ENCODE results near the gene SORL1-AS1.

DNA sequence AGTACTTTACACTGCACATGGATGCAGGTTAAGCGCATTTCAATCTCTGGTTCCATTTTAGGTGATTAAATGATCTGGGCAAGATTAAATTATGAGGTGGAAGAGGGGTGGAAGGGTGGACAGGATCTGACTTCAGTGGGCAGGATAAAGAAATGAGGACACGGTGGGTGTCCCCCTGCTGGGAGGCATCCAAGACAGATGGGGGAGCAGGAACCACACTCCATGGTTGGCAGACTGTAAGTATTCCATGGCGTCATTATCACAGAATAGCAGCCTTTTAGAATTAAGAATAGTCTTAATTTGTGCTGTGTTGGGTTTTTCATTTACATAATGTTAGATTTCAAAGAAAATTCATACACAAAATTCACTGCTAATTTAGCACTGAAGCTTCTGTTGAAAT lies 8.2 kb downstream of the SORL1-AS1 start:
- TF ChIP-seq GATA2 (IDR thresholded peaks at IDR 0.05; ENCODE audit: low read depth, low read length): no peak
- TF ChIP-seq GATA3 (IDR thresholded peaks at IDR 0.05; ENCODE audit: low read depth, low read length): no peak
